Naive B cell (primary cell): ENCODE results near the gene ARHGEF25. TPM values are rescaled to one million over a fixed set of nuclear protein-coding genes. Genes with fewer than 3 reads are reported as not detected.
A peak's percentile ranks its signal among the peaks of the same experiment; 100 is the strongest.

Source experiments
- ATAC-seq, 2 donors: fragments of 150-1000 bp; cut with Tn5 transposase; 2 replicates each; pipeline ENCODE4 v1.10.0; 2021; ENCODE audit warnings: low read depth in 2 of 2, mild to moderate bottlenecking in 2 of 2, moderate library complexity in 2 of 2
- DNase-seq: peaks from one replicate; pipeline ENCODE4 v3.0.0; 2022
- H3K27ac Mint-ChIP-seq, 6 donors: one replicate each; pipeline ENCODE4 v1.8.0; 2020 to 2022; ENCODE audit warnings: mild to moderate bottlenecking in 6 of 6, mixed read lengths in 6 of 6, moderate library complexity in 5 of 6, inconsistent platforms in 2 of 6
- H3K27me3 Mint-ChIP-seq, 3 donors: one replicate each; pipeline ENCODE4 v1.8.0; 2021 to 2022; ENCODE audit warnings: mixed read lengths in 3 of 3, mild to moderate bottlenecking in 1 of 3
- H3K36me3 Mint-ChIP-seq, 2 donors: one replicate each; pipeline ENCODE4 v1.8.0; 2020 to 2022; ENCODE audit warnings: mixed read lengths in 2 of 2, inconsistent platforms in 1 of 2, mild to moderate bottlenecking in 1 of 2
- H3K4me1 Mint-ChIP-seq, 3 donors: one replicate each; pipeline ENCODE4 v1.8.0; 2020 to 2022; ENCODE audit warnings: mixed read lengths in 3 of 3, inconsistent platforms in 1 of 3, mild to moderate bottlenecking in 1 of 3, moderate library complexity in 1 of 3
- H3K4me3 Mint-ChIP-seq, 8 donors: one replicate each; pipeline ENCODE4 v1.8.0; 2020 to 2022; ENCODE audit warnings: mild to moderate bottlenecking in 8 of 8, mixed read lengths in 8 of 8, moderate library complexity in 8 of 8, inconsistent platforms in 2 of 8
- H3K9me3 Mint-ChIP-seq, 7 donors: one replicate each; pipeline ENCODE4 v1.8.0; 2020 to 2022; ENCODE audit warnings: mixed read lengths in 7 of 7, mild to moderate bottlenecking in 5 of 7, inconsistent platforms in 2 of 7, moderate library complexity in 1 of 7
- polyA plus RNA-seq, 6 donors: library from polyadenylated mRNA; unstranded; fragments of 300-500 nt; fragmentation: Illumina TruSeq; gene quantifications; one replicate each; pipeline ENCODE4 v1.2.3, GENCODE V29; 2021; ENCODE audit warnings: low read depth in 6 of 6

Gene ARHGEF25
- polyA plus RNA-seq, 6 donors from 2014 or later, result not detected

DNA sequence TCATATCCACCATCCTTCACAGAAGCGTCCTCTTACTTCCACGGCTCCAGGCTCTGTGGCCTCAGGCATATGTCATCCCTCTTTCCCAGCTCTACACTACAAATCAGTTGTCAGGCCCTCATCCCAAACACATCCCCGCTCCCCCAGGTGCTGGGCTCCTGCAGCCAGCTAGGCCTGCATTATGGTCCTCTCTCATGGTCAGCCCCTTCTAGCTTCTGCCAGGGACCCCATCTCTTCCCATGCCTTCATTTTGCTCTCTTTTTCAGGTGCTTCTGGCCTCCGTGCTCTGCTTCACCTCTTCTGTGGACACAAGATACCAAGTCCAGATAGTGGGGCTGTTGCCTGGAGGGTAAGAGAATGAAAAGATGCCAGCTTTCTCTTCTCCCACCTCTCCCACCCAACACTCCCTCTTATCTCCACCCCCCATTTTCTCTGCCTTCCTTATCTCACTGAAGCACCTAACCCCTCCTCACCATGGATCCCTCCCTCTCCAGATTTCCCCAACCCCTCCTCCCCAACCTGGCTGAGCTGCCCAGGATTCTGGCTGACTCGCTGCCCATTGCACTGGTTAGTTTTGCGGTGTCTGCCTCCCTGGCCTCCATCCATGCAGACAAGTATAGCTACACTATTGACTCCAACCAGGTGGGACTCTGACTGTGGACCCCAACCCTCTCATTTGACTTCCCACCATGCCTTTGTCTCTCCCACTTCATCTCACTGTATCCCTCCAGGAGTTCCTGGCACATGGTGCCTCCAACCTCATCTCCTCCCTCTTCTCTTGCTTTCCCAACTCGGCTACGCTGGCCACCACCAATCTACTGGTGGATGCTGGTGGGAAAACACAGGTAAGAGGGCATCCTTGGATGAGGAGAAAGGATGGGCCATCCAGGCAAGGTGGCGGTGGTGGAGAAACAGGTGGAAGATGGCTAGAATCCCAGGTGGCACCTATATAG is 11.3 kb downstream of the ARHGEF25 start:
- DNase-seq, result no peak
- Mint-ChIP-seq H3K36me3 (no peaks in the 10 kb centered on the region), H3K27me3 (peaks cover 77 to 98% (median 97%) of the 10 kb centered on the region in 3 donors), H3K4me1 (peaks cover 33 to 59% (median 38%) of the 10 kb centered on the region in 3 donors), H3K27ac (peak overlapping the region in 1 of 6 donors; percentile 67), H3K9me3 (no peaks in the 10 kb centered on the region), H3K4me3 (peak overlapping the region; percentile 56 to 92 (median 84))
- no peak for ATAC-seq

DNA sequence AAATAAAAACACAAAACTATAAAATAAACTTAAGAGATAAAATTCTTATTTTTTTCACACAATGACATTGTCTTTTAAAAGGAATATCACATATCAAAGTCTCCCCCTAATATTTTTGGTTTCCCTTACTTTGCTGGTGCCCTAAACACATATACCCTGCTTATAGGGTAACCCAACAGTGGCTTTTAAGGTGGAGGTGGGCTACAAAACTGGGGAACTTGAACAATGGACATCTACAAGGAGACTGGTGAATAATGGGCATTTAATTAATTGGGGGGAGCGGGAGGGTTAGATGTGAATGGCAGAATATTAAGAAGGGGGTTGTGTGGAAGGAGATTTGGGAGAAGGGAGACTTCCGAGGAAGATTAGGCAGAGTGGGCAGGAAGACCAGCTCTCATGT is 12.2 kb downstream of the ARHGEF25 start:
- H3K4me1 Mint-ChIP-seq, result peaks cover 38 to 59% (median 44%) of the 10 kb centered on the region in 3 donors
- ATAC-seq (no peak), DNase-seq (no peak)
- no peak overlapping the region for H3K27ac Mint-ChIP-seq
- H3K4me3 Mint-ChIP-seq, result peak overlapping the region in 1 of 8 donors; percentile 74
- H3K27me3 Mint-ChIP-seq, result peaks cover 74 to 98% (median 95%) of the 10 kb centered on the region in 3 donors
- H3K36me3 Mint-ChIP-seq, result no peaks in the 10 kb centered on the region
- H3K9me3 Mint-ChIP-seq, result no peaks in the 10 kb centered on the region

GRCh38 chr12:57623811-57624390 is 12.7 kb downstream of the ARHGEF25 start:
- H3K27ac Mint-ChIP-seq, result no peak overlapping the region
- no peak for ATAC-seq

GRCh38 chr12:57624441-57625220 is 13.4 kb downstream of the ARHGEF25 start:
- H3K9me3 Mint-ChIP-seq, result no peaks in the 10 kb centered on the region

More at GRCh38 chr12:57623811-57624390, 12.7 kb downstream of the ARHGEF25 start:
- peaks cover 75 to 100% (median 95%) of the 10 kb centered on the region in 3 donors for H3K27me3 Mint-ChIP-seq
- H3K9me3 Mint-ChIP-seq, result no peaks in the 10 kb centered on the region
- DNase-seq, result no peak
- no peaks in the 10 kb centered on the region for H3K36me3 Mint-ChIP-seq
- H3K4me1 Mint-ChIP-seq, result peaks cover 37 to 57% (median 43%) of the 10 kb centered on the region in 3 donors
- H3K4me3 Mint-ChIP-seq, result no peak overlapping the region

GRCh38 chr12:57625261-57626032 is 14.2 kb downstream of the ARHGEF25 start:
- ATAC-seq (no peak), DNase-seq (no peak)
- peaks cover 70 to 100% (median 98%) of the 10 kb centered on the region in 3 donors for H3K27me3 Mint-ChIP-seq
- H3K9me3 Mint-ChIP-seq, result no peaks in the 10 kb centered on the region
- no peaks in the 10 kb centered on the region for H3K36me3 Mint-ChIP-seq
- peaks cover 27 to 41% (median 30%) of the 10 kb centered on the region in 3 donors for H3K4me1 Mint-ChIP-seq
- H3K27ac Mint-ChIP-seq, result peak overlapping the region in 1 of 6 donors; percentile 17
- peak overlapping the region in 2 of 8 donors; percentile 40 to 42 for H3K4me3 Mint-ChIP-seq

More at GRCh38 chr12:57624441-57625220, 13.4 kb downstream of the ARHGEF25 start:
- Mint-ChIP-seq H3K4me1 (peaks cover 31 to 49% (median 37%) of the 10 kb centered on the region in 3 donors), H3K27ac (no peak overlapping the region), H3K27me3 (peaks cover 77 to 100% (median 95%) of the 10 kb centered on the region in 3 donors), H3K36me3 (no peaks in the 10 kb centered on the region), H3K4me3 (no peak overlapping the region)
- ATAC-seq, result no peak
- DNase-seq, result no peak

DNA sequence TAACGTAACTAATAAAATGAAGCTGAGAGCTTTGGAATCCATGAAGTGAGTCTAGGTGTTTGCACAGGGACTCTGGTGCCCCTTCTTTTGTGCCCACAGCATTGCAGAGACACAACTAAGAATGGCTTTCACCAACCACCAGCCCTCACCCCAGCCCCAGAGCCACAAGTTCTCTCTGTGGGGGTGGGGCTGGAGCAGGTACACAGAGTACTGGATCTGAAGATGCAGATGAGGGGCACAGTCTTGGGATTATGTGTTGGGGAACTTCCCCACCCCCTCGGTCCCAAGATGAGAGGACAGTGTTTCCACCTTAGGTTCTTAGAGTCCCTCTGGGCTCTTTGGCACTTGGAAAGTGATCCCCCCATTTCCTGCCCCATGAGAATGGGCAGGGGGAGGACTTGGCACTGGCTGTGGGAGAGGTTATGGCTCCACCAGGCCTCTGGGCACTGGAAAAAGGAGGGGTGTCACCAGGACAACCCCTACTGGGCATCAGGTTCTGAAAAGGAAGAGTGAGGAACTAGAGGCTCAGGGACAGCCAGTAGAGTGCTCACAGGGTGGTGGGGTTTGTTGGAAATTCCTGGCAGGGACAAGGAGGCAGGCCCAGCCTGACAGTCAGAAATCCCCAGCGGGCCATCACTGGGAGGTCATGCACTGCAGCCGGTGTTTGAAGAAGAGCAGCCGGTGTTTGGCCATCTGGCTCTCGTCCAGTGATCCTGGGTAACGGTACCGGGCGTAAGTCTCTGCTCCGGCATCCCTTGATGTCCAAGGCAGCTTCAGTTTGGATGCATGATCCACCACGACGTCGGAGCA is 15.1 kb downstream of the ARHGEF25 start:
- DNase-seq (no peak), ATAC-seq (no peak)
- Mint-ChIP-seq H3K27ac (peak overlapping the region in 1 of 6 donors; percentile 17), H3K4me3 (peak overlapping the region in 5 of 8 donors; percentile 12 to 65 (median 42)), H3K36me3 (no peaks in the 10 kb centered on the region), H3K9me3 (no peaks in the 10 kb centered on the region), H3K27me3 (peaks cover 62 to 100% (median 98%) of the 10 kb centered on the region in 3 donors), H3K4me1 (peaks cover 18 to 33% (median 22%) of the 10 kb centered on the region in 3 donors)

DNA sequence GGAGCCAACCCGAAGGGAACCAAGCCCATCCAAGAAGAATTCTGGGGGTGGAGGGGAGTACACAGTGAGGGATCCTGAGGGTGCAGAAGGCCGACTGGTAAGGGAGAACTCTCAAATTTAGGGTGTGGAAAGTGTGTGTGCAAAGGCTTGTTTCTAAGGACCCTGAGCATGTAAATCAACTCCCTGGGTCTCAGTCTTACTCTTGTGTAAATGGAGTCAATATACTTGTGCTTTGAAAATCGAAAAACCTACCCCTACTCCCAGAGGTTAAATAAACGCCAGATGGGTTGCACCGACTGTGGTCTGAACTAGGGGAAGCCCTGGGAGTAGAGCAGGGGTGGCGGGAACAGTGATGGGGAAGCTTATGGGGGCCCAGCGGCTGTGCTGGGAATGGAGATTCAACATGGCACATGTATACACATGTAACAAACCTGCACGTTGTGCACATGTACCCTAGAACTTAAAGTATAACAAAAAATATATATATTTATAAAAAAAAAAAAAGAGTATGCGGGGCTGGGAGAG is 15.7 kb downstream of the ARHGEF25 start:
- H3K27me3 Mint-ChIP-seq, result peaks cover 59 to 100% (median 98%) of the 10 kb centered on the region in 3 donors
- H3K9me3 Mint-ChIP-seq, result no peaks in the 10 kb centered on the region
- peaks cover 14 to 33% (median 17%) of the 10 kb centered on the region in 3 donors for H3K4me1 Mint-ChIP-seq
- ATAC-seq (no peak), DNase-seq (no peak)
- H3K36me3 Mint-ChIP-seq, result no peaks in the 10 kb centered on the region
- H3K27ac Mint-ChIP-seq, result no peak overlapping the region
- H3K4me3 Mint-ChIP-seq, result peak overlapping the region in 7 of 8 donors; percentile 14 to 65 (median 48)

- ATAC-seq (peak; percentile 50 to 55), DNase-seq (no peak)
- Mint-ChIP-seq H3K9me3 (no peaks in the 10 kb centered on the region), H3K27ac (no peak overlapping the region), H3K27me3 (peaks cover 57 to 98% (median 97%) of the 10 kb centered on the region in 3 donors), H3K4me3 (peak overlapping the region in 5 of 8 donors; percentile 33 to 68 (median 53)), H3K4me1 (peaks cover 13 to 32% (median 14%) of the 10 kb centered on the region in 3 donors), H3K36me3 (no peaks in the 10 kb centered on the region)
These were observed 16.5 kb downstream of the ARHGEF25 start for GRCh38 chr12:57627501-57628279.

DNA sequence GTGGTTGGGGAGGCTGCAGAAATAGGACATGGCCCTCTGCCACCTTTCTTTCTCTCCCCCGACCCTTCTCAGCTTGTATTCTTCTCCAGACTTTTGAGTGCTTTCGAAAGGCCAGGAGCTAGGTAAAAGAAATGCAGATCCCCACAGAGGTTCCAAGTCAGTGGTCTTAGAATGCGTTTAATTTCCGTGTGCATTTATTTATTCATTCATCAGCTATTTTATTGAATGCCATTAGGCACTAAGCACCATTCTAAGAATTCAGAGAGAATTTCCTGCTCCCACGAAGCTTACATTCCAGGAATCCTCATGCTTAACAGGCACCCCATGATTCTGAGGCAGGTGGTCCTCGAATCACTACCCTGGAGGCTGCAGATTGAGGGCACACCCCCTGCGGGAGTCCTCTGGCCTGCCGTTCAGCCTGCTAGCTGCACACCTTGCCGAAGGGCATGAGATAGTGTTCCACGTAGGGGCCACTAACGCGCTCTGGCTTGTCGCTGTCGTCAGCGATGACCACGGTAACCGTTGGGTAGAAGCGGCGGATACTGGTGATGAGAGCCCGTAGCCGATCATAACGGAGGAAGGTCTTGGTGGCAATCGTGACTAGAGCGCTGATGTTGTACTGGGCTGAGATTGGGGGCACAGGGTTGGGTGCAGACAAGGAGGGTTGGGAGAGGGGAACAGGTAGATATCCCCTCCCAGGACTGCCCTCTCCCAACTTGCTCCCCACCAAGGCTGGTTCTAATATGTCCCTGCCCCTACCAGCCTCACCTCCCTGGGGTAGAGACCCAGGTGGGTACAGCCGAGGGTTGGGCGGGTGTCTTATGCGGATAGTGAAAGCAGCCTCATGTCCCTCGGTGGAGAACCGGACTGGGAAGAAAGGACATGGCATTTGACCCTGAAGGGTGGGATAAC is 17.3 kb downstream of the ARHGEF25 start:
- Mint-ChIP-seq H3K36me3 (no peaks in the 10 kb centered on the region), H3K27ac (no peak overlapping the region), H3K27me3 (peaks cover 55 to 95% (median 92%) of the 10 kb centered on the region in 3 donors), H3K9me3 (no peaks in the 10 kb centered on the region), H3K4me3 (peak overlapping the region in 4 of 8 donors; percentile 7 to 65 (median 44)), H3K4me1 (peaks cover 18 to 36% (median 19%) of the 10 kb centered on the region in 3 donors)
- ATAC-seq (no peak), DNase-seq (no peak)

DNA sequence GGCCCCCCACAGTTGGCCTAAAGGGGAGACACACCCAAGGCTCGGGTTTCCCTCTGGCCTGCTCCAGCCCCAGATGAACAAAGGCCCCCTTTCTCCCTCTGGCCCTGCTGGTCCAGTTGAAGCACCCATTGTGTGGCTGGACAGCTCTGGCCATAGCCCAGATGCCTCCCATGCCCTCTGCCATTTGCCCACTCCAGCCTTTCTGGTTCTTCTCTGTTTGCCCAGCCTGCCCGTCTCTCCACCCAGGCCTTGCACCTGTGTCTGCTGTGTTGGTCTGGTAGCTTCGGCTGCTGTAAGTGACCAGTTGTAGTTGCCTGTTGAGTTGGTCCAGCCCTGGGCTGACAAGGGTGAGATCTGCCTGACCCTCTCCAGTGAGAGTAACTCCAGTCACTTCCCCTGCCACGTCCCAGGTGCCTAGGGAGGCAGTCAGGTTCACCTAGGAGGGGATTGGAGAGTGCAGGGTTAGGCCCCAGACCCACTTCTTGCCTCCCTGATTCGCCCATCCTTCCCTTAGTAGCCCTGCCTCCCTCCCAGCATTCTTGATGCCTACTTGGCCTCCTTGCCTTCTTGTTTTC is 18.7 kb downstream of the ARHGEF25 start:
- no peaks in the 10 kb centered on the region for H3K36me3 Mint-ChIP-seq
- peaks cover 47 to 87% (median 80%) of the 10 kb centered on the region in 3 donors for H3K27me3 Mint-ChIP-seq
- ATAC-seq (no peak), DNase-seq (no peak)
- no peaks in the 10 kb centered on the region for H3K9me3 Mint-ChIP-seq
- H3K4me3 Mint-ChIP-seq, result peak overlapping the region in 1 of 8 donors; percentile 6
- H3K4me1 Mint-ChIP-seq, result peaks cover 19 to 38% (median 20%) of the 10 kb centered on the region in 3 donors
- H3K27ac Mint-ChIP-seq, result no peak overlapping the region
